H1 (cell line): ENCODE measurements around the gene ZNF845. TPM values are rescaled to one million over a fixed set of nuclear protein-coding genes. Genes with fewer than 3 reads are reported as not detected.

Experiments
- ASH2L ChIP-seq: fragments of 200-600, 300-600 bp; sonication (generic); IDR thresholded peaks from one replicate; pipeline ENCODE4 v1.7.1; 2017; ENCODE audit warnings: low read length
- CTBP2 ChIP-seq: IDR thresholded peaks from 2 replicates; pipeline ENCODE4 v1.7.0; 2011; ENCODE audit warnings: borderline replicate concordance, mild to moderate bottlenecking, moderate library complexity, mixed read lengths, low read length; ENCODE audit not compliant: insufficient read depth, insufficient read length
- EGR1 ChIP-seq: IDR thresholded peaks from 2 replicates; pipeline ENCODE4 v1.6.1; 2011; ENCODE audit warnings: low read depth, low read length, borderline replicate concordance
- FOSL1 ChIP-seq: IDR thresholded peaks from 2 replicates; pipeline ENCODE4 v1.6.1; 2011; ENCODE audit warnings: mild to moderate bottlenecking, low read depth, low read length, moderate library complexity; ENCODE audit not compliant: insufficient read depth
- GABPA ChIP-seq: IDR thresholded peaks from 2 replicates; pipeline ENCODE4 v1.6.1; 2011; ENCODE audit warnings: mild to moderate bottlenecking, low read length, moderate library complexity, borderline replicate concordance; ENCODE audit not compliant: insufficient read depth
- HDAC2 ChIP-seq, 2 experiments: fragments of 300-600 bp in 1 of 2; sonication (generic) in 1 of 2; IDR thresholded peaks; 2 replicates each; pipeline ENCODE4 v1.6.1; 2011 to 2012; ENCODE audit warnings: low read depth in 2 of 2, low read length in 2 of 2, mild to moderate bottlenecking in 2 of 2, moderate library complexity in 2 of 2, borderline replicate concordance in 1 of 2, inconsistent platforms in 1 of 2
- KDM4A ChIP-seq: IDR thresholded peaks from one replicate; pipeline ENCODE4 v1.7.1; 2012; ENCODE audit warnings: low read depth, mild to moderate bottlenecking, moderate library complexity, low read length, inconsistent platforms; ENCODE audit not compliant: severe bottlenecking
- KDM5A ChIP-seq: fragments of 200-600 bp; IDR thresholded peaks from 2 replicates; pipeline ENCODE4 v1.7.1; 2012; ENCODE audit warnings: mild to moderate bottlenecking, low read length, inconsistent platforms, mixed read lengths
- MAFK ChIP-seq: IDR thresholded peaks from 2 replicates; pipeline ENCODE4 v1.6.1; 2012; ENCODE audit warnings: low read depth, mild to moderate bottlenecking, improper control_type of control experiment, low read length
- RBBP5 ChIP-seq: IDR thresholded peaks from 2 replicates; pipeline ENCODE4 v1.7.1; 2012; ENCODE audit warnings: low read depth, mild to moderate bottlenecking, inconsistent platforms, low read length, moderate library complexity, borderline replicate concordance
- TAF1 ChIP-seq: IDR thresholded peaks from 2 replicates; pipeline ENCODE4 v1.6.1; 2011; ENCODE audit warnings: mild to moderate bottlenecking, low read depth, low read length
- USF2 ChIP-seq: IDR thresholded peaks from 2 replicates; pipeline ENCODE4 v1.6.1; 2011; ENCODE audit warnings: low read length, improper control_type of control experiment
- YY1 ChIP-seq: IDR thresholded peaks from 2 replicates; pipeline ENCODE4 v1.6.1; 2011; ENCODE audit warnings: low read depth, mild to moderate bottlenecking, low read length
- polyA plus RNA-seq, 7 experiments: library from polyadenylated mRNA; depleted of rRNA in 3 of 7; stranded (reverse) in 5 of 7; unstranded in 2 of 7; fragments of >200 nt in 5 of 7; fragments of 200-250 nt in 2 of 7; gene quantifications; 1 replicate in 5 of 7; 2 replicates in 1 of 7; 4 replicates in 1 of 7; pipeline versions ENCODE4 v1.2.1 to v1.2.3, GENCODE V29; 2011 to 2013; ENCODE audit warnings: missing spikeins in 2 of 7, mixed read lengths in 2 of 7
- total RNA-seq: library from RNA; stranded (reverse); fragmentation: NEBNext Ultra II Directional; extraction: Animal tissue kit (Norgen Biotek cat#: 25700); gene quantifications from 2 replicates; pipeline ENCODE4 v1.2.1, GENCODE V29; 2021

The ZNF845 gene
- total and polyA plus RNA-seq, 2 of the 8 experiments (the other 6 are each of a cell fraction or from before 2014, with no cell fraction given): 3.6 to 22.5 TPM

GRCh38 chr19:53294786-53295441, 38.6 kb upstream of the ZNF845 start (continued):
- no peak for TF ChIP-seq YY1
- TF ChIP-seq RBBP5: no peak
- no peak for TF ChIP-seq KDM4A
- no peak for TF ChIP-seq KDM5A
- TF ChIP-seq FOSL1: no peak
- no peak for TF ChIP-seq GABPA
- no peak for TF ChIP-seq MAFK
- no peak for TF ChIP-seq CTBP2
- no peak for TF ChIP-seq HDAC2 (IDR thresholded peaks at IDR 0.05; ENCODE audit: borderline replicate concordance in 1 of 2, low read depth in 2 of 2, low read length in 2 of 2)
- TF ChIP-seq ASH2L: no peak
- TF ChIP-seq USF2: no peak
- peak; percentile 57; the same call in 1 of the 2 replicates for TF ChIP-seq TAF1
- no peak for TF ChIP-seq EGR1
